H1 (cell line): ENCODE data around the gene PAEP. TPM values are rescaled to one million over a fixed set of nuclear protein-coding genes. Genes with fewer than 3 reads are reported as not detected.

Source experiments
- CREB1 ChIP-seq: IDR thresholded peaks from 2 replicates; pipeline ENCODE4 v1.6.1; 2012; ENCODE audit warnings: inconsistent platforms
- GTF2F1 ChIP-seq: IDR thresholded peaks from 2 replicates; pipeline ENCODE4 v1.6.1; 2012; ENCODE audit warnings: low read depth, low read length, improper control_type of control experiment, borderline replicate concordance
- MAX ChIP-seq: IDR thresholded peaks from 2 replicates; pipeline ENCODE4 v1.6.1; 2012; ENCODE audit warnings: inconsistent platforms
- NRF1 ChIP-seq: IDR thresholded peaks from 2 replicates; pipeline ENCODE4 v1.6.1; 2011; ENCODE audit warnings: mild to moderate bottlenecking, low read depth, low read length, improper control_type of control experiment
- SAP30 ChIP-seq: fragments of 300-600 bp; sonication (generic); IDR thresholded peaks from 2 replicates; pipeline ENCODE4 v1.7.1; 2012; ENCODE audit warnings: low read length, moderate library complexity, mild to moderate bottlenecking, inconsistent platforms; ENCODE audit not compliant: insufficient read depth, insufficient replicate concordance
- TCF12 ChIP-seq: IDR thresholded peaks from 2 replicates; pipeline ENCODE4 v1.6.1; 2011; ENCODE audit warnings: low read depth, mild to moderate bottlenecking, low read length
- TEAD4 ChIP-seq: IDR thresholded peaks from 2 replicates; pipeline ENCODE4 v1.6.1; 2012; ENCODE audit warnings: low read depth, low read length, inconsistent platforms, mixed read lengths
- polyA plus RNA-seq, 7 experiments: library from polyadenylated mRNA; depleted of rRNA in 3 of 7; stranded (reverse) in 5 of 7; unstranded in 2 of 7; fragments of >200 nt in 5 of 7; fragments of 200-250 nt in 2 of 7; gene quantifications; 1 replicate in 5 of 7; 2 replicates in 1 of 7; 4 replicates in 1 of 7; pipeline versions ENCODE4 v1.2.1 to v1.2.3, GENCODE V29; 2011 to 2013; ENCODE audit warnings: missing spikeins in 2 of 7, mixed read lengths in 2 of 7
- total RNA-seq: library from RNA; stranded (reverse); fragmentation: NEBNext Ultra II Directional; extraction: Animal tissue kit (Norgen Biotek cat#: 25700); gene quantifications from 2 replicates; pipeline ENCODE4 v1.2.1, GENCODE V29; 2021

Gene PAEP
- total and polyA plus RNA-seq, 2 of the 8 experiments (the other 6 are each of a cell fraction or from before 2014, with no cell fraction given): not detected

- no peak for TF ChIP-seq SAP30
- TF ChIP-seq GTF2F1: no peak
- TF ChIP-seq NRF1: no peak
- TF ChIP-seq TCF12: no peak
- TF ChIP-seq CREB1: no peak
- no peak for TF ChIP-seq TEAD4
- TF ChIP-seq MAX: no peak
Measured at GRCh38 chr9:135526089-135526729, 35.3 kb upstream of the PAEP start (continued).
